ENCODE results near the gene DUOX1. TPM values are rescaled to one million over a fixed set of nuclear protein-coding genes. Genes with fewer than 3 reads are reported as not detected.

Gene DUOX1
- total RNA-seq, 6 experiments from 2014 or later, result 0.02 to 0.26 (median 0.12) TPM; not detected in 1

GRCh38 chr15:45203182-45203581 lies 73.4 kb downstream of the DUOX1 start:
- TF ChIP-seq CTCF (IDR thresholded peaks at IDR 0.05), result no peak
- Mint-ChIP-seq H3K4me3 (no peak overlapping the region), H3K36me3 (ENCODE audit: low read depth) (no peaks in the 10 kb centered on the region), H3K9me3 (no peaks in the 10 kb centered on the region), H3K4me1 (ENCODE audit: low read depth) (no peaks in the 10 kb centered on the region), H3K27ac (no peak overlapping the region), H3K27me3 (ENCODE audit: insufficient read depth) (peaks cover 16% of the 10 kb centered on the region)
- no peak for DNase-seq

GRCh38 chr15:45205192-45205591 lies 75.4 kb downstream of the DUOX1 start:
- H3K27ac Mint-ChIP-seq, result no peak overlapping the region
- no peaks in the 10 kb centered on the region for H3K9me3 Mint-ChIP-seq
- peak; percentile 70 for DNase-seq
- H3K4me1 Mint-ChIP-seq (ENCODE audit: low read depth), result no peaks in the 10 kb centered on the region
- TF ChIP-seq CTCF (IDR thresholded peaks at IDR 0.05), result peak; percentile 92
- H3K36me3 Mint-ChIP-seq (ENCODE audit: low read depth), result no peaks in the 10 kb centered on the region
- peaks cover 15% of the 10 kb centered on the region; the same call in 1 of the 2 replicates for H3K27me3 Mint-ChIP-seq (ENCODE audit: insufficient read depth)
- no peak overlapping the region for H3K4me3 Mint-ChIP-seq

GRCh38 chr15:45212493-45212892 lies 82.7 kb downstream of the DUOX1 start:
- Mint-ChIP-seq H3K4me3 (no peak overlapping the region), H3K4me1 (ENCODE audit: low read depth) (0 out of 2 replicates have a peak, but pooled peaks cover under 1% of the 10 kb centered on the region), H3K9me3 (no peaks in the 10 kb centered on the region), H3K36me3 (ENCODE audit: low read depth) (no peaks in the 10 kb centered on the region), H3K27ac (no peak overlapping the region), H3K27me3 (ENCODE audit: insufficient read depth) (peaks cover 18% of the 10 kb centered on the region)
- DNase-seq, result no peak
- TF ChIP-seq CTCF (IDR thresholded peaks at IDR 0.05), result no peak

Other genes starting within 250 kb of the DUOX1 start
- gene TERB2, start 173.3 kb upstream of the DUOX1 start, total RNA-seq (2021; fragmentation: NEBNext Ultra II Directional; extraction: Animal tissue kit (Norgen Biotek cat#: 25700)), result not detected
- gene SORD, start 106.8 kb upstream of the DUOX1 start, total RNA-seq (2021; fragmentation: NEBNext Ultra II Directional; extraction: Animal tissue kit (Norgen Biotek cat#: 25700)), result 10 to 100 TPM; 13.7 to 19.0 (median 16.7) TPM
- gene DUOX2, start 15.8 kb upstream of the DUOX1 start, total RNA-seq (2021; fragmentation: NEBNext Ultra II Directional; extraction: Animal tissue kit (Norgen Biotek cat#: 25700)), result not detected
- gene DUOXA2, start 15.7 kb upstream of the DUOX1 start, total RNA-seq (2021; fragmentation: NEBNext Ultra II Directional; extraction: Animal tissue kit (Norgen Biotek cat#: 25700)), result not detected
- under 1 TPM in 3 of 6 experiments, not detected in 3; 0.09 to 0.31 (median 0.16) TPM for gene DUOXA1, start 115 bp upstream of the DUOX1 start, total RNA-seq (2021; fragmentation: NEBNext Ultra II Directional; extraction: Animal tissue kit (Norgen Biotek cat#: 25700))
- 1 to 10 TPM; 2.1 to 3.1 (median 2.1) TPM for gene SHF, start 58.0 kb downstream of the DUOX1 start, total RNA-seq (2021; fragmentation: NEBNext Ultra II Directional; extraction: Animal tissue kit (Norgen Biotek cat#: 25700))
- not detected for gene SLC28A2, start 122.2 kb downstream of the DUOX1 start, total RNA-seq (2021; fragmentation: NEBNext Ultra II Directional; extraction: Animal tissue kit (Norgen Biotek cat#: 25700))
- gene GATM, start 248.6 kb downstream of the DUOX1 start, total RNA-seq (2021; fragmentation: NEBNext Ultra II Directional; extraction: Animal tissue kit (Norgen Biotek cat#: 25700)), result under 1 TPM in 3 of 6 experiments, not detected in 3; 0.14 to 0.38 (median 0.14) TPM

Data from HFFc6 (cell line).